ENCODE measurements around the gene C1QTNF3.
"Not testable (repeated sequence)": the region's sequence is repeated elsewhere in the genome, so short reads cannot be mapped to it uniquely, and the experiment has no call there.

C1QTNF3 gene

DNA sequence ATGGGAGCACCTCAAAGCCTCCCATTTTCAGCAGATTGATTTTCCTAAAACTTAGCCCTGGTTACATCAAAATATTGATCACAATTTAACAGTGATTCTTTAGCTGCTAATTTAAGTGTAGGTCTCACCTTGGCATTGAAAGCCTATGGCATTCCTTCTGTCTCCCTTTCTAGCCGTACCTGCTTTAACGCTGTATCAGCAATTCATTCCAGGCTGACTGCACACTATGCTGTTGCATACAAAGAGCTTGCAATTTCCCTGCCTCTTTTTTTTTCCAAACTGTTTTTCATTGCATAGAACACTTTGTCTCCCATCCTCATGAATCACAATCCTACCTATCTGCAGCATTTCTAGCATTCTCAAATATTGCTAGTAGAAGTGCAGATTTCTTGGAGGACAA lies 26.3 kb downstream of the C1QTNF3 start:
- TF ChIP-seq CTCF (conservative IDR thresholded peaks at IDR 0.05; ENCODE audit: low read length), result no peak
- no peak for DNase-seq (ENCODE audit: low read depth)
- no peak overlapping the region for H3K4me3 ChIP-seq (ENCODE audit: low read length)

DNA sequence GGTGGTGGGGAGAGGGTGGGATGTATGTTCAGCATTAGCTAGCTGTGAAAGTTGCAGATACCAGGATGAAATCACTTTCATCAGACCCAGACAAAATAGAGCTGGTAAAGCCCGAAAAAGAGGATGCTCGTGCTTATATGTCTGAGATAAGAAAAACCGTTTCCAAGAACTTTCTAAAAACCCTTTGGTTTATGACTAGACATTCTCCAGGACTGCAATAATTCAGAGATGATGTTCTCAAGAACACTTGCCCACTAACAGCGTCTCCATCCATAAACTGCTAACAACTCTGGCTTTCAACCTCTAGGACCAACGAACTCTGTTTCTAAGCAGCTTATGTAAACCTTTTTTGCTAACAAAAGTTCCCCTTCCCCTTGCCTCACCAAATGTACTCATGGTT lies 26.8 kb downstream of the C1QTNF3 start:
- TF ChIP-seq CTCF (conservative IDR thresholded peaks at IDR 0.05; ENCODE audit: low read length), result no peak
- no peak for DNase-seq (ENCODE audit: low read depth)
- H3K4me3 ChIP-seq (ENCODE audit: low read length), result no peak overlapping the region

GRCh38 chr5:34015120-34015822 lies 27.7 kb downstream of the C1QTNF3 start:
- no peak for TF ChIP-seq CTCF (conservative IDR thresholded peaks at IDR 0.05; ENCODE audit: low read length)
- DNase-seq (ENCODE audit: low read depth), result no peak
- H3K4me3 ChIP-seq (ENCODE audit: low read length), result no peak overlapping the region

DNA sequence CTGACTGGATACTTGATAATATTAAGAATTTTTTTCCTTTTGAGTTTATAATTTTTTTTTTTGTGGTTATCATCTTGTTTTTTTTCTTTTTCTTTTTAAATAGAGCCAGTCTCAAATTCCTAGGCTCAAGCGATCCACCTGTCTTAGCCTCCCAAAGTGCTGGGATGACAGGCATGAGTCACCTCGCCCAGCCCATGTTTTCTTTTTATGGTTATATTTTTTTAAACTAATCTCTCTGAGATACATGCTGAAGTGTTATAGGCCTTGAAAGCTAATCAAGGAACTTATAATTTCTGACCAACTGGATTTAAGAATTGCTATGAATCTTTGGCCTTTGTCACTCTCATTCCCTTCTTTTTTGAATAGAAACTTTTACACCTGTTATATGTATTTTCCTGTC lies 28.4 kb downstream of the C1QTNF3 start:
- no peak for TF ChIP-seq CTCF (conservative IDR thresholded peaks at IDR 0.05; ENCODE audit: low read length)
- no peak overlapping the region for H3K4me3 ChIP-seq (ENCODE audit: low read length)
- no peak for DNase-seq (ENCODE audit: low read depth)

DNA sequence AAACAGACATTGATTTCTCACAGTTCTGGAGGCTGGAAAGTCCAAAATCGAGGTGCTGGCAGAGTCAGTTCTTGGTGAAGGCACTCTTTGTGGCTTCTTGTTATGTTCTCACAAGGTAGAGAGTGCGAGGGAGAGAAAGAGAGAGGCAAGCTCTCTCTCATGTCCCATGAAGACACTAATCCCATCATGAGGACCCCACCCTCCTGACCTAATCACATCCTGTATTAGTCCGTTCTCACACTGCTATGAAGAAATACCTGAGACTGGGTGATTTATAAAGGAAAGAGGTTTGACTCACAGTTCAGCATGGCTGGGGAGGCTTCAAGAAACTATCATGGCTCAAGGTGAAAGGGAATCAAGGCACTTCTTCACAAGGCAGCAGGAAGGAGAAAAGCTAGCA lies 29.5 kb downstream of the C1QTNF3 start:
- no peak for TF ChIP-seq CTCF (conservative IDR thresholded peaks at IDR 0.05; ENCODE audit: low read length)
- no peak for DNase-seq (ENCODE audit: low read depth)
- H3K4me3 ChIP-seq (ENCODE audit: low read length), result no peak overlapping the region

DNA sequence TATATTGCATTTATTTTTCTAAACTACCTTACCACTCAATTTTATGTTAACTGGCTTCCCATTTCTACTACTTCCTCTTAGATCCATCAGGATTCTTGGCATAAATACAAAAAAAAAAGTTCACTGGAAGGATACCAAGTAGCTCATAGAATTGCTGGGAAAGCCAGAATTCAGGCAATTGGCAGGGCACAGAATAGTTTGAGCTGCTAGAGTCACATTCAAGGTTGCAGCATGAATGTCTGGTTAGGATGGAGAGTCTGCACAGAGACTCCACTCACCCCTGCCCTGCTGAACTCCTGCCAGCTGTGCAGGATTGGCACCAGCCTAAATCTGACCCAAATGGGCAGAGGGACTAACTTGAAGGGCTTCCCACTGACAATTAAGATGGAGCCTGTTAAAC lies 30.2 kb downstream of the C1QTNF3 start:
- no peak for TF ChIP-seq CTCF (conservative IDR thresholded peaks at IDR 0.05; ENCODE audit: low read length)
- no peak overlapping the region for H3K4me3 ChIP-seq (ENCODE audit: low read length)
- peak; percentile 53 for DNase-seq (ENCODE audit: low read depth)

- no peak overlapping the region for H3K4me3 ChIP-seq (ENCODE audit: low read length)
- no peak for DNase-seq (ENCODE audit: low read depth)
- TF ChIP-seq CTCF (conservative IDR thresholded peaks at IDR 0.05; ENCODE audit: low read length), result no peak
These were observed 31.5 kb downstream of the C1QTNF3 start for GRCh38 chr5:34011536-34011935.

GRCh38 chr5:34010146-34010545 lies 32.9 kb downstream of the C1QTNF3 start:
- not testable (repeated sequence) for H3K4me3 ChIP-seq (ENCODE audit: low read length); DNase-seq (ENCODE audit: low read depth)

Data from AG10803 (cell line).